Stimulated activated CD4-positive, alpha-beta T cell treated with anti-CD3 and anti-CD28 coated beads, Interleukin-12 subunit alpha, Interleukin-12 subunit beta, amount 100 ng/mL, for 48 hours (primary cell): Measurements from ENCODE around the gene CNDP2.
"Not testable (repeated sequence)": the region's sequence is repeated elsewhere in the genome, so short reads cannot be mapped to it uniquely, and the experiment has no call there.

Experiments
- DNase-seq, 3 donors: peaks; one replicate each; pipeline ENCODE4 v3.0.0-alpha.2; 2020; ENCODE audit warnings: low read depth in 2 of 3, low spot score in 1 of 3

Gene CNDP2

GRCh38 chr18:74565164-74565563 lies 69.0 kb downstream of the CNDP2 start:
- not testable (repeated sequence) for DNase-seq

- DNase-seq: not testable (repeated sequence)
Observed at GRCh38 chr18:74565993-74566392, 69.8 kb downstream of the CNDP2 start.

- no peak for DNase-seq
Observed at GRCh38 chr18:74567822-74568221, 71.7 kb downstream of the CNDP2 start.

DNA sequence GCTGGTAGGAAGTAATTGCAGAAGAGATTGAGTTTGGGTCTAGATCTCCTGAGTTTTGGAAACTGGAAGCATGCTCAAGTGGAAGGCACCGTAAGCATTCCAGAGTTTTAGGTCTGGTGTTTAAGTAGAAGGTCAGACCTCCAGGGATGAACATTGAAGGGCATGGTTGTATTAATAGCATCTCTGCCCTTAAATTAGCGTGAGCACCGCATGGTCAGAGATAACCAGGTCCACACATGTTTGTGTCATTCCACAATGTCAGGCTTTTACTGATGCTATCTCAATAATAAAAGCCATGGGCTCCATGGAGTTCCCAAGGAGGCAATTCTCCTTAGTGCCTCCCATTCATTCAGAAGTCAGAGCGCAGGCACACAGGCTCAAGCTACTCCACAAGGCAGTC lies 73.2 kb downstream of the CNDP2 start:
- DNase-seq: no peak

DNA sequence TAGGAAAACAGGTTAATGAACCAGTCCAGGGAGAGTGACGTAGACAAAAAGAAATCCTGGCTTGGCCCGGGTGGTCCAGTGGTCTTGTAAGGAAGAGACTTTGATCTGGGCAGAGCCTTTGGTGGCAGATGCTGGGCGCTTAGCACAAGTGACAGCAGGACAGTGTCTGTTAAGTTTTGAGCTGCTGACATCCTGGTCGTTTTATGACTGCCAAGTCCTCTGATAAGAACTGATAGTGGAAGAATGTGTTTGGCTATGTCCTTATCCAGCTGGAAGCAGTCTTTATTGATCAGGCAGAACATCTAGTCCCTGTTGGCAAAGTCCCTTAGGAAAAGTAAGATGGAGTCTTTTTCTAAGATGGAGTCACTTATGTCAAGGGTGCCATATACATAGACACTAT lies 74.1 kb downstream of the CNDP2 start:
- no peak for DNase-seq

DNA sequence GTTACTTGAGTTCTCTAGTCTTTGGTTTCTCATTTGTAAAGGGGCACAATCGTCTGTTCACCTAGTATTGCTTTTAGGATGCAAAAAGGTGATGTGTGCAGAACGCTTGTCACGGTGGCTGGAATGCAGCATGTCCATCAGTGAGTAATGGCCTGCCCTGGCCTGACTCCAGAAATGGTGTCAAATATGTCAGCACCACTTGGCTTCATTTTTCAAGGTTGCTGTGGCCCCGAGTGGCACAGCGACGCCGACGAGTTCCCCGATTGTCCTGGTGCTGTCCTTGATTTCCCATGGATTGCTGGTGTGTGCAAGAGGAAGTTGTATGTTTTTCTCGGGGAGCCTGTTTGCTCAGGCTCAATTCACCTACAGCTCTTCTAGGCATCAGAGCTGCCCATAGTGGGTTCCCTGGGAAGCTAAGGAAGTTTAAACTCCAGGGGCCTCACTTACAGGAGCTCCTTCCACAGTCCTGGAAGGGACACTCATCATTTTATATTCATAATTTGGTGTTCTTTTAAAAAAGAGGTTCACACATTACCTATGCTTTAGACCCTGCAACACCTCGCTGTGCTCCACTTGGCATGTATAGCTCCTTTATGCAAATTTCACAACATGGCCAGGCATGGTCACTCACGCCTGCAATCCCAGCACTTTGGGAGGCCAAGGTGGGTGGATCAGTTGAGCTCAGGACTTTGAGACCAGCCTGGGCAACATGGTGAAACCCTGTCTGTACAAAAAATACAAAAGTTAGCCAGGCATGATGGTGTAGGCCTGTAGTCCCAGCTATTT lies 75.9 kb downstream of the CNDP2 start:
- DNase-seq: no peak

- DNase-seq: no peak
Observed at GRCh38 chr18:74573053-74573452, 76.9 kb downstream of the CNDP2 start.
